ENCODE results near the gene PPFIBP1. TPM values are rescaled to one million over a fixed set of nuclear protein-coding genes. Genes with fewer than 3 reads are reported as not detected.

Gene PPFIBP1
- total and polyA plus RNA-seq, 2 donors (not counting 1 experiment from before 2014, with no cell fraction given), result 3.3 to 15.0 TPM

DNA sequence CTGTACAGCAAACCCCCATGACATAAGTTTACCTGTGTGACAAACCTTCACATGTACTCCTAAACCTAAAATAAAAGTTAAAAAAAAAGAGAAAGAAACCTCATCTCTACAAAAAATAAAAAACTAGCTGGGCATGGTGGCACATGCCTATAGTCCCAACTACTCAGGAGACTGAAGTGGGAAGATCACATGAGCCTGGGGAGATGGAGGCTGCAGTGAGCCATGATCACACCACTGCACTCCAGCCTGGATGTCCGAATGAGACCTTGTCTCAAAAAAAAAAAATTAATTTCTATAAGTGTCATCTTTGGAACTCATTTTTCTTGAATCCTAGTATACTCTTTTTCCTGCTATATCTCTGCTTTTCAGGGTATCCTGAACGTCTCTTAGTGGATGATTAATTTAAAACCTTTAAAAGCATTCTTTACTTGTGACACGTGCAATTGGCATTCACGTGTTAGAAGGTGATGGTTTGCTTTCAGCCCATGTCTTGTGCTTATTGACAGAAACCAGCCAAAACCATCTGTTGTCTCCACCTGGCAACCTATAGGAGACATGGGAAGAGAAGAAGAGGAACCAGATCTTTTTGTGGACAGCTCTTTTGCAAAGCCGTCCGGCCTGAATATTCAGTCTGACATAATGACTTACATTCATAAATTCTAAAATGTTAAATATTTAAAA is 30.6 kb upstream of the PPFIBP1 start:
- CTCF ChIA-PET, result no interaction called here
- no peak overlapping the region for H3K4me2 ChIP-seq (replicated peaks; ENCODE audit: low read depth, low read length, poor library complexity, severe bottlenecking)
- no peak overlapping the region for H3K9ac ChIP-seq (ENCODE audit: low read length)
- no peak overlapping the region for H3K27ac ChIP-seq (ENCODE audit: low read length in 2 of 2)
- H3K4me3 ChIP-seq (ENCODE audit: control extremely low read depth in 1 of 5, extremely low read depth in 1 of 5, insufficient read depth in 1 of 5, low read depth in 2 of 5, low read length in 4 of 5), result no peak overlapping the region
- POLR2A ChIA-PET, result no interaction called here
- no peaks in the 10 kb centered on the region for H3K36me3 ChIP-seq (replicated peaks in 1 of 2; ENCODE audit: control extremely low read depth in 1 of 2, control insufficient read depth in 1 of 2, extremely low read depth in 1 of 2, insufficient read depth in 2 of 2, low read length in 1 of 2)
- Mint-ChIP-seq H3K4me1 (no peaks in the 10 kb centered on the region), H3K9me3 (ENCODE audit: insufficient read depth) (no peaks in the 10 kb centered on the region), H3K27me3 (peaks cover 15% of the 10 kb centered on the region), H3K27ac (no peak overlapping the region), H3K4me3 (no peak overlapping the region)
- no peaks in the 10 kb centered on the region for H3K79me2 ChIP-seq (ENCODE audit: control insufficient read depth, insufficient read depth, low read length)
- no peaks in the 10 kb centered on the region for H4K20me1 ChIP-seq (ENCODE audit: control insufficient read depth, insufficient read depth, low read length, poor library complexity, severe bottlenecking)
- H2AFZ ChIP-seq (ENCODE audit: insufficient read depth, low read depth, low read length, poor library complexity, severe bottlenecking), result no peak overlapping the region
- 80% methylated on average over 2 of the region's 6 CpGs for WGBS (ENCODE audit: insufficient coverage)
- H3K9me3 ChIP-seq (ENCODE audit: control extremely low read depth in 1 of 3, control insufficient read depth in 2 of 3, insufficient read depth in 1 of 3, low read length in 2 of 3), result no peaks in the 10 kb centered on the region
- DNase-seq (no peak), ATAC-seq (ENCODE audit: low read depth) (no peak)
- TF ChIP-seq, protein P1, sequence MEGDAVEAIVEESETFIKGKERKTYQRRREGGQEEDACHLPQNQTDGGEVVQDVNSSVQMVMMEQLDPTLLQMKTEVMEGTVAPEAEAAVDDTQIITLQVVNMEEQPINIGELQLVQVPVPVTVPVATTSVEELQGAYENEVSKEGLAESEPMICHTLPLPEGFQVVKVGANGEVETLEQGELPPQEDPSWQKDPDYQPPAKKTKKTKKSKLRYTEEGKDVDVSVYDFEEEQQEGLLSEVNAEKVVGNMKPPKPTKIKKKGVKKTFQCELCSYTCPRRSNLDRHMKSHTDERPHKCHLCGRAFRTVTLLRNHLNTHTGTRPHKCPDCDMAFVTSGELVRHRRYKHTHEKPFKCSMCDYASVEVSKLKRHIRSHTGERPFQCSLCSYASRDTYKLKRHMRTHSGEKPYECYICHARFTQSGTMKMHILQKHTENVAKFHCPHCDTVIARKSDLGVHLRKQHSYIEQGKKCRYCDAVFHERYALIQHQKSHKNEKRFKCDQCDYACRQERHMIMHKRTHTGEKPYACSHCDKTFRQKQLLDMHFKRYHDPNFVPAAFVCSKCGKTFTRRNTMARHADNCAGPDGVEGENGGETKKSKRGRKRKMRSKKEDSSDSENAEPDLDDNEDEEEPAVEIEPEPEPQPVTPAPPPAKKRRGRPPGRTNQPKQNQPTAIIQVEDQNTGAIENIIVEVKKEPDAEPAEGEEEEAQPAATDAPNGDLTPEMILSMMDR (IDR thresholded peaks at IDR 0.05), result no peak
- no peak for TF ChIP-seq EZH2 (IDR thresholded peaks at IDR 0.05; ENCODE audit: borderline replicate concordance, insufficient read depth, low read depth, low read length, poor library complexity, severe bottlenecking)
- H3K4me1 ChIP-seq (ENCODE audit: control insufficient read depth in 2 of 2, insufficient read depth in 2 of 2, low read length in 2 of 2), result no peaks in the 10 kb centered on the region
- intact Hi-C loops (cut with micrococcal nuclease), result no loop called here
- no peaks in the 10 kb centered on the region for H3K27me3 ChIP-seq (replicated peaks in 1 of 4; ENCODE audit: control extremely low read depth in 1 of 4, control insufficient read depth in 3 of 4, insufficient read depth in 4 of 4, low read length in 3 of 4)

DNA sequence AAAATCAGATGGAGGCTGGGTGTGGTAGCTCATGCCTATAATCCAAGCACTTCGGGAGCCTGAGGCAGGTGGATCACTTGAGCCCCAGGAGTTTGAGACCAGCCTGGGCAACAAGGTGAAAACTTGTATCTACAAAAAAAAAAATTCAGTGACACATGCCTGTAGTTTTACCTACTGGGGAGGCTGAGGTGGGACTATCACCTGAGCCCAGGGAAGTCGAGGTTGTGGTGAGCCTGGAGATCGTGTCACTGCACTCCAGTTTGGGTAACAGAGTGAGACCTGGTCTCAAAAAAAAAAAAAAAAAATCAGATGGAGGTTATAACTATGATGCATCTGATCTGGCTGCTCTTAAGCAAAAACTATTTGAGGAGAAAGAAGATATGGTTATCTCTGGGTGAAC is 26.6 kb upstream of the PPFIBP1 start:
- no peaks in the 10 kb centered on the region for H4K20me1 ChIP-seq (ENCODE audit: control insufficient read depth, insufficient read depth, low read length, poor library complexity, severe bottlenecking)
- no peaks in the 10 kb centered on the region for H3K4me1 ChIP-seq (ENCODE audit: control insufficient read depth in 2 of 2, insufficient read depth in 2 of 2, low read length in 2 of 2)
- H3K27me3 ChIP-seq (replicated peaks in 1 of 4; ENCODE audit: control extremely low read depth in 1 of 4, control insufficient read depth in 3 of 4, insufficient read depth in 4 of 4, low read length in 3 of 4), result no peaks in the 10 kb centered on the region
- no peak overlapping the region for H3K4me2 ChIP-seq (replicated peaks; ENCODE audit: low read depth, low read length, poor library complexity, severe bottlenecking)
- Mint-ChIP-seq H3K27me3 (peaks cover 23% of the 10 kb centered on the region), H3K9me3 (ENCODE audit: insufficient read depth) (no peaks in the 10 kb centered on the region), H3K27ac (no peak overlapping the region), H3K4me1 (no peaks in the 10 kb centered on the region), H3K4me3 (no peak overlapping the region)
- H3K9me3 ChIP-seq (ENCODE audit: control extremely low read depth in 1 of 3, control insufficient read depth in 2 of 3, insufficient read depth in 1 of 3, low read length in 2 of 3), result no peaks in the 10 kb centered on the region
- ChIA-PET CTCF (no interaction called here), POLR2A (no interaction called here)
- no peak overlapping the region for H3K9ac ChIP-seq (ENCODE audit: low read length)
- no peak overlapping the region for H3K27ac ChIP-seq (ENCODE audit: low read length in 2 of 2)
- intact Hi-C loops (cut with micrococcal nuclease), result no loop called here
- TF ChIP-seq EZH2 (IDR thresholded peaks at IDR 0.05; ENCODE audit: borderline replicate concordance, insufficient read depth, low read depth, low read length, poor library complexity, severe bottlenecking), result no peak
- TF ChIP-seq, protein P1 (IDR thresholded peaks at IDR 0.05), result no peak
- H3K36me3 ChIP-seq (replicated peaks in 1 of 2; ENCODE audit: control extremely low read depth in 1 of 2, control insufficient read depth in 1 of 2, extremely low read depth in 1 of 2, insufficient read depth in 2 of 2, low read length in 1 of 2), result no peaks in the 10 kb centered on the region
- H3K79me2 ChIP-seq (ENCODE audit: control insufficient read depth, insufficient read depth, low read length), result no peaks in the 10 kb centered on the region
- ATAC-seq (ENCODE audit: low read depth) (no peak), DNase-seq (no peak)
- H2AFZ ChIP-seq (ENCODE audit: insufficient read depth, low read depth, low read length, poor library complexity, severe bottlenecking), result no peak overlapping the region
- no peak overlapping the region for H3K4me3 ChIP-seq (ENCODE audit: control extremely low read depth in 1 of 5, extremely low read depth in 1 of 5, insufficient read depth in 1 of 5, low read depth in 2 of 5, low read length in 4 of 5)
- WGBS (ENCODE audit: insufficient coverage), result 89% methylated on average over 2 of the region's 3 CpGs
